NT2/D1 (cell line): ENCODE results near the gene CFB.

ENCODE experiments used
- DNase-seq: peaks from one replicate; pipeline ENCODE4 v3.0.0-alpha.2; 2011; ENCODE audit warnings: low read depth, low spot score
- H3K27me3 ChIP-seq: 2 replicates; pipeline ENCODE4 v1.6.0; 2011; ENCODE audit warnings: mild to moderate bottlenecking; ENCODE audit not compliant: insufficient read length, insufficient read depth
- H3K36me3 ChIP-seq: 2 replicates; pipeline ENCODE4 v1.6.1; 2011; ENCODE audit warnings: mild to moderate bottlenecking, low read length, mixed read lengths; ENCODE audit not compliant: insufficient read depth, insufficient read length
- H3K4me1 ChIP-seq: 2 replicates; pipeline ENCODE4 v1.5.1; 2011; ENCODE audit not compliant: insufficient read depth, insufficient read length
- H3K4me3 ChIP-seq: 2 replicates; pipeline ENCODE4 v1.5.1; 2011; ENCODE audit warnings: low read depth; ENCODE audit not compliant: insufficient read length
- H3K9ac ChIP-seq: 2 replicates; pipeline ENCODE4 v1.6.0; 2011; ENCODE audit warnings: low read depth; ENCODE audit not compliant: insufficient read length
- H3K9me3 ChIP-seq: 2 replicates; pipeline ENCODE4 v1.5.1; 2011; ENCODE audit warnings: mild to moderate bottlenecking, low read length; ENCODE audit not compliant: insufficient read depth
- SUZ12 ChIP-seq: IDR thresholded peaks from 2 replicates; pipeline ENCODE4 v1.6.1; 2011; ENCODE audit not compliant: insufficient read length, insufficient read depth; ENCODE audit errors: extremely low read depth
- YY1 ChIP-seq: IDR thresholded peaks from 2 replicates; pipeline ENCODE4 v1.6.1; 2011; ENCODE audit not compliant: insufficient read length, insufficient read depth
- ZNF274 ChIP-seq: IDR thresholded peaks from 2 replicates; pipeline ENCODE4 v1.6.1; 2011; ENCODE audit warnings: mild to moderate bottlenecking, low read depth, low read length

CFB gene

DNA sequence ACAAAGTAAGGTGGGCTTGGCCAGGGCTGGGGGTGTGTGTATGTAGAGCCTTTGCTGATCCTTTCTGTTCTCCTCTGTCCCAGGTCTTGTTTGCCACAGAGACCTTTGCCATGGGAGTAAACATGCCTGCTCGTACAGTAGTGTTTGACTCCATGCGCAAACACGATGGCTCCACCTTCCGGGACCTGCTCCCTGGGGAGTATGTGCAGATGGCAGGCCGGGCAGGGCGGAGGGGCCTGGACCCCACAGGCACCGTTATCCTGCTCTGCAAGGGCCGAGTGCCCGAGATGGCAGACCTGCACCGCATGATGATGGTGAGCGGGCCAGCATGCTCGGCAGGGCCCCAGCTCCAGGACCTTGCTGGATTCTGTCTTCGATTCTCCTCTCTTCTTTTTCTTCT lies 19.8 kb downstream of the CFB start:
- H3K27me3 ChIP-seq = no peaks in the 10 kb centered on the region
- DNase-seq = no peak
- no peak for TF ChIP-seq SUZ12
- TF ChIP-seq ZNF274 = no peak
- TF ChIP-seq YY1 = no peak
- no peaks in the 10 kb centered on the region for H3K4me1 ChIP-seq
- H3K36me3 ChIP-seq = peaks cover 97% of the 10 kb centered on the region
- no peak overlapping the region for H3K9ac ChIP-seq
- H3K4me3 ChIP-seq = no peak overlapping the region
- H3K9me3 ChIP-seq = no peaks in the 10 kb centered on the region

DNA sequence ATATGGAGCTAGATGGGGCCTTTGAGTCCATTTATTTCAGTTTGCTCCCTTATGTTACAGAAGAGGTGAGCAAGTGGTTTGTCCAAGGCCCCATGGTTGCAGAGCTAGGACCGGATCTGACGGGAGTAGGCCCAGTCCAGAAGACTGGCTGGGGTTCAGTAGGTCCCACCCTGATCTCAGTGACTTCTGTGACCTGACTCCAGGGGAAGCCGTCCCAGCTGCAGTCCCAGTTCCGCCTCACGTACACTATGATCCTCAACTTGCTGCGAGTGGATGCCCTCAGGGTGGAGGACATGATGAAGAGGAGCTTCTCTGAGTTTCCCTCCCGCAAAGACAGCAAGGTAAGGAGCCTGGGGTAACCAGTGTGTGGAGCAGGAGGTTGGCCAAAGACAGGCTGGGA lies 20.6 kb downstream of the CFB start:
- DNase-seq = no peak
- TF ChIP-seq ZNF274 (no peak), SUZ12 (no peak), YY1 (no peak)
- no peaks in the 10 kb centered on the region for H3K9me3 ChIP-seq
- H3K9ac ChIP-seq = no peak overlapping the region
- no peaks in the 10 kb centered on the region for H3K4me1 ChIP-seq
- H3K4me3 ChIP-seq = no peak overlapping the region
- peaks cover 92% of the 10 kb centered on the region for H3K36me3 ChIP-seq
- H3K27me3 ChIP-seq = no peaks in the 10 kb centered on the region

DNA sequence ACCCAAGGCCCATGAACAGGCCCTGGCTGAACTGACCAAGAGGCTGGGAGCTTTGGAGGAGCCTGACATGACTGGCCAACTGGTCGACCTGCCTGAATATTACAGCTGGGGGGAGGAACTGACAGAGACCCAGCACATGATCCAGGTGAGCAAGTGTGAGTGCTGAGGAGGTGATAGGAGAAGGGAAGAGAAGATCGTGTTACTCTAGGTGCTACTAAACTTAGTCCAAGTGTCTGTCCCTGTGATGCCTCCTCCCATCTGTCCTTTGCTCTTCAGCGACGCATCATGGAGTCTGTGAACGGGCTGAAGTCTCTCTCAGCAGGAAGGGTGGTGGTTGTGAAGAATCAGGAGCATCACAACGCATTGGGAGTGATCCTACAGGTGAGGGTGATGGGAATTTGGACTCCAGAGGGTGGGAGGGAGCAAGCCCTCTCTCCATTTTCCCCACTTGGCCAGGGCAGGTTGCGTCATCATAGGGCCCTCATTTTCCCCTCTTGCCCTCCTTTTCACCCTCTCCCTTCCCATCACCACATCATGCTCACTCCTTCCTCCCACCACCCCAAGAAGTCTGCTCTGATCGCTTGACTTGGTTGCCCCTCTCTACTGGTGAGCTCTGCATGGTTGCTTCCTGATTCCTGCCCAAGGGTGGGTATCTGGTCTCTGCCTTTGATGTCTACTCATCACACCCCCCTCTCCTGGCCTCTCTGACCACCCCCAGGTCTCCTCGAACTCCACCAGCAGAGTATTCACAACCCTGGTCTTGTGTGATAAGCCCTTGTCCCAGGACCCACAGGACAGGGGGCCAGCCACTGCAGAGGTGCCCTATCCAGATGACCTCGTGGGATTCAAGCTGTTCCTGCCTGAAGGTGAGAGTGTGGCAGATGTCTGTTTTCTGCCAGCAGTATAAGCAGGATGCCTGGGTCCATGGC lies 21.4 kb downstream of the CFB start:
- Histone ChIP-seq H3K9me3 (no peaks in the 10 kb centered on the region), H3K4me3 (no peak overlapping the region), H3K9ac (no peak overlapping the region), H3K27me3 (no peaks in the 10 kb centered on the region), H3K4me1 (no peaks in the 10 kb centered on the region), H3K36me3 (peaks cover 84% of the 10 kb centered on the region)
- no peak for DNase-seq
- TF ChIP-seq SUZ12 (no peak), ZNF274 (no peak)

- TF ChIP-seq YY1 (no peak), ZNF274 (no peak), SUZ12 (no peak)
- H3K4me1 ChIP-seq = no peaks in the 10 kb centered on the region
- no peak overlapping the region for H3K4me3 ChIP-seq
These were observed 22.0 kb downstream of the CFB start for GRCh38 chr6:31967926-31968320.

GRCh38 chr6:31968326-31968725 lies 22.4 kb downstream of the CFB start:
- peaks cover 74% of the 10 kb centered on the region for H3K36me3 ChIP-seq
- no peaks in the 10 kb centered on the region for H3K4me1 ChIP-seq
- H3K4me3 ChIP-seq = no peak overlapping the region
- H3K27me3 ChIP-seq = no peaks in the 10 kb centered on the region
- no peaks in the 10 kb centered on the region for H3K9me3 ChIP-seq
- DNase-seq = no peak
- TF ChIP-seq SUZ12 (no peak), YY1 (no peak), ZNF274 (no peak)
- no peak overlapping the region for H3K9ac ChIP-seq

More at GRCh38 chr6:31967926-31968320, 22.0 kb downstream of the CFB start:
- H3K9me3 ChIP-seq = no peaks in the 10 kb centered on the region
- DNase-seq = no peak
- no peak overlapping the region for H3K9ac ChIP-seq
- peaks cover 78% of the 10 kb centered on the region for H3K36me3 ChIP-seq
- H3K27me3 ChIP-seq = no peaks in the 10 kb centered on the region

- no peak overlapping the region for H3K9ac ChIP-seq
- peaks cover 70% of the 10 kb centered on the region for H3K36me3 ChIP-seq
These were observed 23.2 kb downstream of the CFB start for GRCh38 chr6:31968791-31969711.

More at GRCh38 chr6:31968791-31969711, 23.2 kb downstream of the CFB start:
- DNase-seq = no peak
- no peaks in the 10 kb centered on the region for H3K9me3 ChIP-seq
- no peaks in the 10 kb centered on the region for H3K27me3 ChIP-seq
- TF ChIP-seq ZNF274 (no peak), SUZ12 (no peak), YY1 (no peak)
- no peaks in the 10 kb centered on the region for H3K4me1 ChIP-seq
- H3K4me3 ChIP-seq = no peak overlapping the region
